Activated CD4-positive, alpha-beta T cell treated with anti-CD3 and anti-CD28 coated beads for 48 hours (primary cell): Measurements from ENCODE around the gene UQCC2.

Experiments
- DNase-seq: peaks from one replicate; pipeline ENCODE4 v3.0.0-alpha.2; 2020

Gene UQCC2

GRCh38 chr6:33742837-33743236 lies 31.3 kb upstream of the UQCC2 start:
- no peak for DNase-seq

- no peak for DNase-seq
These were observed 30.6 kb upstream of the UQCC2 start for GRCh38 chr6:33742092-33742491.

GRCh38 chr6:33740794-33741193 lies 29.3 kb upstream of the UQCC2 start:
- no peak for DNase-seq

GRCh38 chr6:33740204-33740608 lies 28.7 kb upstream of the UQCC2 start:
- no peak for DNase-seq

GRCh38 chr6:33739571-33739970 lies 28.1 kb upstream of the UQCC2 start:
- no peak for DNase-seq

- DNase-seq = no peak
These were observed 27.4 kb upstream of the UQCC2 start for GRCh38 chr6:33738879-33739278.

GRCh38 chr6:33738153-33738552 lies 26.7 kb upstream of the UQCC2 start:
- no peak for DNase-seq

- DNase-seq = no peak
These were observed 25.9 kb upstream of the UQCC2 start for GRCh38 chr6:33737267-33738026.

- no peak for DNase-seq
These were observed 23.7 kb upstream of the UQCC2 start for GRCh38 chr6:33735216-33735615.

GRCh38 chr6:33733709-33734007 lies 22.2 kb upstream of the UQCC2 start:
- no peak for DNase-seq

GRCh38 chr6:33732817-33733708 lies 21.6 kb upstream of the UQCC2 start:
- DNase-seq = no peak

- DNase-seq = no peak
These were observed 20.9 kb upstream of the UQCC2 start for GRCh38 chr6:33732385-33732784.

GRCh38 chr6:33731751-33732282 lies 20.3 kb upstream of the UQCC2 start:
- no peak for DNase-seq

GRCh38 chr6:33731035-33731434 lies 19.5 kb upstream of the UQCC2 start:
- DNase-seq = no peak

- DNase-seq = no peak
These were observed 19.1 kb upstream of the UQCC2 start for GRCh38 chr6:33730611-33731010.

GRCh38 chr6:33729059-33729458 lies 17.6 kb upstream of the UQCC2 start:
- DNase-seq = no peak

GRCh38 chr6:33728438-33728837 lies 16.9 kb upstream of the UQCC2 start:
- no peak for DNase-seq

GRCh38 chr6:33727932-33728331 lies 16.4 kb upstream of the UQCC2 start:
- DNase-seq = no peak

GRCh38 chr6:33727126-33727525 lies 15.6 kb upstream of the UQCC2 start:
- no peak for DNase-seq

GRCh38 chr6:33726696-33727095 lies 15.2 kb upstream of the UQCC2 start:
- DNase-seq = no peak

- no peak for DNase-seq
These were observed 14.6 kb upstream of the UQCC2 start for GRCh38 chr6:33725891-33726673.

GRCh38 chr6:33725222-33725621 lies 13.7 kb upstream of the UQCC2 start:
- DNase-seq = no peak
